Stimulated activated CD4-positive, alpha-beta T cell treated with anti-CD3 and anti-CD28 coated beads, Interleukin-1b, Interleukin-23, amount 100 ng/mL, for 48 hours (primary cell): ENCODE measurements around the gene CACNA1B.
"Not testable (repeated sequence)": the region's sequence is repeated elsewhere in the genome, so short reads cannot be mapped to it uniquely, and the experiment has no call there.

Experiments
- DNase-seq: peaks from one replicate; pipeline ENCODE4 v3.0.0-alpha.2; 2020

Gene CACNA1B

GRCh38 chr9:138122201-138122600 is 244.6 kb downstream of the CACNA1B start:
- no peak for DNase-seq

DNA sequence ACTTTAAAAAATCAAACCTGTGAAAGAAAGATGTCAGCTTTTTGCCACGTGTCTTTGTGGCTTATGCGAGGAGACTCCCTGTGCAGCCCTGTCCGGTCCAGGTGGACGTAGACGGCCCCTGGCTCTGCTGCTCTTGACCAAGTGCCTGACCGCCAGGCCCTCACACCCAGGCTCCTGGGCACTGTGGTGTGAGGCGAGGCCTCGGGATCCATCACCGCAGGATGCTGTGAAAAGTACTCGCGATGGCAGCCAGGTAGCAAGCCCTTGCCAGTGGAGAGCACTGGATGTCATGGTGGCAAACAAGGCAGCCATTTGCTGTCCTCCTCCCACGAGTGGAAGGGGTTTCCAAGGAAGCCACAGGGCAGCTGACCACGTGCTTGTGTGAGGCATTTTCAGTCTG is 245.1 kb downstream of the CACNA1B start:
- no peak for DNase-seq

GRCh38 chr9:138123086-138123485 is 245.5 kb downstream of the CACNA1B start:
- no peak for DNase-seq

- peak; percentile 80 for DNase-seq
Observed at GRCh38 chr9:138126090-138126857, 248.7 kb downstream of the CACNA1B start.

GRCh38 chr9:138126858-138127584 is 249.4 kb downstream of the CACNA1B start:
- not testable (repeated sequence) for DNase-seq

DNA sequence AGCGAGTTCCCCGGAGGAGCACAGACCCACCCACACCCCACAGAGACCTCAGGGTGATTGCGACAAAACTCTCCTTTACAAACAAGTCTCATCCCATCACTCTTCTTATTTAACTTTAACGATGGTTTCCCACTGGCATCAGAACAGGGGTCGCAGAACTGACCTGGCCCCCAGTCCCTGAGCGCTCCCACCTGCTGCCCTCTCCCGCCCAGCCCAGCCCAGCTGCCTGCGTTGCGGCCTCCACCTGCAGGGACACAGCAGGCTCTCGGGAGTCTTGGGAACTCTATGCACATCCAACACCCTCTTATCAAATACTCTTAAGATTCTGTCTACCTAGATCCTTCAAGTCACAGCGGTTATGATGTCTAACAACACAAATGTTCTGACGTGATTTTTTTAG is 250.4 kb downstream of the CACNA1B start:
- DNase-seq = not testable (repeated sequence)

DNA sequence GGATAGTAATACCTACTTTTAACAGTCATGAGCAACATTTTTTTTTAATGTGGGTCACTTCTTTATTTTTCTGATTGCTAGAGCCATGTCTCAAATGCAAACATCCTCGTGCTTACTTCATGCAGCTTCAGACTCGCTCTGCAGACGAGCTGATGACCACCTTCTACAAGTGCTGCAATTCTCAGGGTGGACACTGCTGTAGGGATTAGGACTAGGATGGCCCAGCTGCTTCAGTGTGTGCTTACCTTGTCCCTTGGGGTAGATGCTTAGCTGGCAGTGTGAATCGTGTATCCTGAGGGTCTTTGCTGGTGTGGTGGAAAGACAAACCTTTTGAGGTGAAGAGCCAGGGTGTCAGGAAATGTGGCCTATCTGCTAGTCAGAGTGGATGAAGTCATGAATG is 251.7 kb downstream of the CACNA1B start:
- DNase-seq = not testable (repeated sequence)

DNA sequence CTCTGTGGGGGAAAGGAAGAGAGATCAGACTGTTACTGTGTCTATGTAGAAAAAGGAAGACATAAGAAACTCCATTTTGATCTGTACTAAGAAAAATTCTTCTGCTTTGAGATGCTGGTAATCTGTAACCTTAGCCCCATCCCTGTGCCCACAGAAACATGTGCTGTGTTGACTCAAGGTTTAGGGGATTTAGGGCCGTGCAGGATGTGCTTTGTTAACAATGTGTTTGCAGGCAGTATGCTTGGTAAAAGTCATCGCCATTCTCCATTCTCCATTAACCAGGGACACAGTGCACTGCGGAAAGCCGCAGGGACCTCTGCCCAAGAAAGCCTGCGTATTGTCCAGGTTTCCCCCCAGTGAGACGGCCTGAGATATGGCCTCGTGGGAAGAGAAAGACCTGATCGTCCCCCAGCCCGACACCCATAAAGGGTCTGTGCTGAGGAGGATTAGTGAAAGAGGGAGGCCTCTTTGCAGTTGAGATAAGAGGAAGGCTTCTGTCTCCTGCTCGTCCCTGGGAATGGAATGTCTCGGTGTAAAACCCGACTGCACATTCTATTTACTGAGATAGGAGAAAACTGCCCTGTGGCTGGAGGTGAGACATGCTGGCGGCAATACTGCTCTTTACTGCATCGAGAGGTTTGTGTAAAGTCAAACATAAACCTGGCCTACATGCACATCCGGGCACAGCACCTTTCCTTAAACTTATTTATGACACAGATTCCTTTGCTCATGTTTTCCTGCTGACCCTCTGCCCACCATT is 255.5 kb downstream of the CACNA1B start:
- not testable (repeated sequence) for DNase-seq

- not testable (repeated sequence) for DNase-seq
Observed at GRCh38 chr9:138134581-138134980, 257.0 kb downstream of the CACNA1B start.

DNA sequence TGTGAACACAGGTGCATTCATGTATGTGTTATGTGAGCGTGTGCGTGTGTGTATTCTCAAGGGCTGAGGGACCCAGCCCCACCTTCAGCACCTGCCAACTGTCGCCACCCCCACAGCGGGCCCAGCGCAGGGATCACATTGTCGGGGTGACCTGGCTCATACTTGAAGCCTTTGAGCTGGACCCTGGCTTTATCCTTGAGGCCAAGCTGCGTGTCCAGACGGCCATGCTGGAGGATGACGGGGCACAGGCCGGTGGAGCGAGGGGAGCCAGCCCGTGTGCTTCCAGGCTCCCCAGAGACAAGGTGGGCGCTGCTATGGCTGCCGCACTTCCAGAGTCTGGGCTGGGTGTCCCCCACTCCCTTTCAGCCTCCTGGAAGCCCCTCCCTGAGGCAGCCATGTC is 261.5 kb downstream of the CACNA1B start:
- DNase-seq = not testable (repeated sequence)

DNA sequence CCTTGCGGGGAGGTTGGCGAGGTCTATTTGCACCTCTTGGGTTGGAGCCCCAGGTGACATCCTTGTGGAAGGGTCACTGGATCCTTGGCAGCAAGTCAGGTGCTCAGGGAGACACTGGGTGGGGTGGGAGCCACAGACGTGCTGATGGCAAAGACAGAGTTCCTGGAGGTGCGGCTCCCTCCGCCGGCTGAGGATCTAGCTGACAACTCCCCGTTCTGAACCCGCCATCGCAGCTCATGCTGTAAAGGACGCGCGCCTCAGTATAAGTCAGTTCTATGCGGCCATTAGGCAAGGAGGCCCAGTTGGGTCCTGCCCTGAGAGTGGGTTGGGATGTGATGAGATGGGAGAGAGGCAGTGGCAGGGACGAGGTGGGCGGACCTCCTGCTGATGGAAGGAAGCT is 263.4 kb downstream of the CACNA1B start:
- not testable (repeated sequence) for DNase-seq

DNA sequence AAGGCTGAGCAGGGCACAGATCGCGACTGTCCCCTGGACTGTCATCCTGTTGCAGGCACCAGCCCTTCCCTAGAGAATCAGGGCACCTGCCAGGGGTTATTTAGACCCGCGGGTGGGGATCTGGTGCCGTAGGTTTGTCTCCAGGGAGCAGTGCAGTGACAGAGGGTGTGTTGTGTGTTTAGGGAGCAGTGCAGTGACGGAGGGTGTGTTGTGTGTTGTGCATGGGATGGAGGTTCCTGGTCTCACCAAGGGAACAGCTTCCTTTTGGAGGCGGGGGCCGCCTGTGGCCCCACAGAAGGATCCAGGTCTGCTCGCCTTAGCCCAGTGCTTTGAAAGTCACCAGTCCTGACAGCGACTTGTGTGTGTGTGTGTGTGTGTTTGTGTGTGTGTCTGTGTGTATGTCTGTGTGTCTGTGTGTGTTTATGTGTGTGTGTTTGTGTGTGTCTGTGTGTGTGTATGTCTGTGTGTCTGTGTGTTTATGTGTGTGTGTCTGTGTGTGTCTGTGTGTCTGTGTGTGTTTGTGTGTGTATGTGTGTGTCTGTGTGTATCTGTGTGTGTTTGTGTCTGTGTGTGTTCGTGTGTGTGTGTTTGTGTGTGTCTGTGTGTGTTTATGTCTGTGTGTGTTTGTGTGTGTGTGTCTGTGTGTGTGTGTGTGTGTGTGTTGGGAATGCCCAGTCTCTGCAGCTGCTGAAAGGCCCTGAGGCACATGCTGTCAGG is 265.1 kb downstream of the CACNA1B start:
- not testable (repeated sequence) for DNase-seq

- DNase-seq = not testable (repeated sequence)
Observed at GRCh38 chr9:138143491-138143890, 265.9 kb downstream of the CACNA1B start.

- DNase-seq = peak; percentile 33
Observed at GRCh38 chr9:138147556-138147955, 270.0 kb downstream of the CACNA1B start.

DNA sequence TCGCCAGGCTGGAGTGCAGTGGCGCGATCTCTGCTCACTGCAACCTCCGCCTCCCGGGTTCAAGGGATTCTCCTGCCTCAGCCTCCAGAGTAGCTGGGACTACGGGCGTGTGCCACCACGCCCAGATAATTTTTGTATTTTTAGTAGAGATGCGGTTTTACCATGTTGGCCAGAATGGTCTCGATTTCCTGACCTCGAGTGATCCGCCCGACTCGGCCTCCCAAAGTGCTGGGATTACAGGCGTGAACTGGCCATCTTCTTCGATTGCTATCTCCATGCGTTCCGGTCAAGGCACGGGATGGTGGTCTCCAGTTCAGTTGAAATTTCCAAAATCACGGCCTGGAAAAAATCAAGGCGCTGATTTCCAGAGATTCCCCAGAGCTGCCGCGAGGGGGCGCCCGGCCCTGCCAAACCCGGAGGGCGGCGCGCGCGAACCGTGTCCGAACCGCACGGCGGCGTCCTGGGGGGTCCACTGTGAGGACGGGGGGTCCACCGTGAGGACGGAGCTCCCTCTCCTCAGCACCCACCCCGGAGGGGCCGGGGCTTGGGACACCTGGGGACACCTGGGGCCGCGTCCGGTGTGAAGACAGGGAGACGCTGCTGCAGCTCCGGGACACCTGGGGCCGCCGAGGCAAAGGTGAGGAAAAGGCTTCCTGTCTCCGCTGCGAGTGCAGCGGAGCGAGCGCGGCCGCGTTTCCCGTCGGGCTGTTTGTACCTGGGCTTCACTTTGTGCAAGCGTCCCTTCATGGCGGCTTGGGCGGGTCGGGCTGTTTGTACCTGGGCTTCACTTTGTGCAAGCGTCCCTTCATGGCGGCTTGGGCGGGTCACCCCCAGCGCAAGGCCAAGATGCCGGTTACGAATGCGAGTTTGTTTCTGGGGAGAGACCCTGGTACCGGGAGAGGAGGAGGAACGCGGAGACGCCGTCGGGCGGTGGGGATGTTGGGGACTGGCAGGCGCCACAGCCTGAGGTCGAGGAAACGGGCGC is 272.4 kb downstream of the CACNA1B start:
- DNase-seq = peak; percentile 13

DNA sequence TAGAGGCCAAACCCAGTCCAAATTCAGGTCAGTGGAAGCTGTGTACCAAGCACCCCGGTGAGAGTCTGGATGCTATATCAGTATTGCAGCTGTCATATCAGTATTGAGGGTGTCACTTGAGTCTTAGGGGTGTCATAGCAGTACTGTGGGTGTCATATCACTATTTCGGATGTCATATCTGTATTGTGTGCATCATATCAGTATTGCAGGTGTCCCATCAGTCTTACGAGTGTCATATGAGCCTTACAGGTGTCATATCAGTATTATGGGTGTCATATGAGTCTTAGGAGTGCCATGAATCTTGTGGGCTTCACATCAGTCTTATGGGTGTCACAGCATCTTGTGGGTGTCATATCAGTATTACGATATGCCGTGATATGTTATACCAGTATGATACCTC is 278.2 kb downstream of the CACNA1B start:
- not testable (repeated sequence) for DNase-seq

GRCh38 chr9:138166793-138167192 is 289.2 kb downstream of the CACNA1B start:
- DNase-seq = not testable (repeated sequence)
